HEK293 (cell line): Measurements from ENCODE around the gene MMP28.

ENCODE experiments used
- CTCF ChIA-PET: fragments of 350-600 bp; formaldehyde crosslinking; extraction: SDS; loops from one replicate; lab custom pipeline; 2021; ENCODE audit warnings: antibody characterized with exemption; lab: Yijun Ruan, JAX
- POLR2A ChIA-PET: fragments of 300-600 bp; formaldehyde crosslinking; extraction: SDS; loops from one replicate; lab custom pipeline; 2020; ENCODE audit warnings: antibody characterized with exemption, inconsistent platforms; lab: Yijun Ruan, JAX
- H3K27ac ChIP-seq: fragments of 200-500 bp; sonication (Bioruptor generic); 2 replicates; pipeline ENCODE4 v1.5.1; 2014; ENCODE audit warnings: low read depth, low read length, control low read depth, inconsistent platforms; ENCODE audit errors: extremely low read depth
- H3K36me3 ChIP-seq, 2 experiments: fragments of 200-500 bp in 1 of 2; sonication (Bioruptor generic) in 1 of 2; 1 replicate in 1 of 2; 2 replicates in 1 of 2; pipeline ENCODE4 v1.5.1; 2014 to 2017; ENCODE audit warnings: inconsistent platforms in 2 of 2, low read length in 2 of 2; ENCODE audit not compliant: control insufficient read depth in 2 of 2, insufficient read depth in 1 of 2
- H3K4me1 ChIP-seq: fragments of 200-500 bp; sonication (Bioruptor generic); 2 replicates; pipeline ENCODE4 v1.5.1; 2014; ENCODE audit warnings: mild to moderate bottlenecking, low read length, inconsistent platforms; ENCODE audit not compliant: control insufficient read depth, insufficient read depth
- H3K4me3 ChIP-seq: 2 replicates; pipeline ENCODE4 v1.5.1; 2011; ENCODE audit warnings: low read depth, mild to moderate bottlenecking, control low read depth, low read length, moderate library complexity
- H3K9me3 ChIP-seq: fragments of 200-500 bp; sonication (Bioruptor generic); 2 replicates; pipeline ENCODE4 v1.5.1; 2014; ENCODE audit warnings: low read depth, low read length, inconsistent platforms; ENCODE audit not compliant: control insufficient read depth, insufficient read depth
- FEZF1 ChIP-seq: fragments of 450-650 bp; formaldehyde crosslinking; IDR thresholded peaks from 2 replicates; pipeline ENCODE4 v1.5.1; 2016; ENCODE audit warnings: missing biosample characterization, missing genetic modification characterization
- GLIS2 ChIP-seq: fragments of 450-650 bp; formaldehyde crosslinking; IDR thresholded peaks from 2 replicates; pipeline ENCODE4 v1.5.1; 2016; ENCODE audit warnings: missing biosample characterization, missing genetic modification characterization
- KLF1 ChIP-seq: fragments of 450-650 bp; formaldehyde crosslinking; IDR thresholded peaks from 2 replicates; pipeline ENCODE4 v1.5.1; 2016; ENCODE audit warnings: missing biosample characterization, missing genetic modification characterization
- KLF8 ChIP-seq: fragments of 450-650 bp; formaldehyde crosslinking; IDR thresholded peaks from 2 replicates; pipeline ENCODE4 v1.5.1; 2016; ENCODE audit warnings: missing biosample characterization, missing genetic modification characterization
- OSR2 ChIP-seq: fragments of 450-650 bp; formaldehyde crosslinking; IDR thresholded peaks from 2 replicates; pipeline ENCODE4 v1.5.1; 2016; ENCODE audit warnings: missing biosample characterization, missing genetic modification characterization
- PATZ1 ChIP-seq: fragments of 450-650 bp; formaldehyde crosslinking; IDR thresholded peaks from 2 replicates; pipeline ENCODE4 v1.5.1; 2016; ENCODE audit warnings: missing biosample characterization, missing genetic modification characterization
- SP3 ChIP-seq: fragments of 450-650 bp; formaldehyde crosslinking; IDR thresholded peaks from 2 replicates; pipeline ENCODE4 v1.5.1; 2016; ENCODE audit warnings: missing biosample characterization, missing genetic modification characterization
- SP7 ChIP-seq: fragments of 450-650 bp; formaldehyde crosslinking; IDR thresholded peaks from 2 replicates; pipeline ENCODE4 v1.5.1; 2016; ENCODE audit warnings: missing biosample characterization, missing genetic modification characterization
- YY1 ChIP-seq: fragments of 450-650 bp; formaldehyde crosslinking; IDR thresholded peaks from 2 replicates; pipeline ENCODE4 v1.5.1; 2018; ENCODE audit warnings: missing biosample characterization, missing genetic modification characterization
- YY2 ChIP-seq: fragments of 450-650 bp; formaldehyde crosslinking; IDR thresholded peaks from 2 replicates; pipeline ENCODE4 v1.5.1; 2016; ENCODE audit warnings: missing biosample characterization, missing genetic modification characterization
- ZBTB17 ChIP-seq: fragments of 450-650 bp; formaldehyde crosslinking; IDR thresholded peaks from 2 replicates; pipeline ENCODE4 v1.5.1; 2016; ENCODE audit warnings: missing biosample characterization, missing genetic modification characterization
- ZFHX2 ChIP-seq: fragments of 450-650 bp; formaldehyde crosslinking; conservative IDR thresholded peaks from 2 replicates; pipeline ENCODE4 v1.5.1; 2016; ENCODE audit warnings: missing biosample characterization, missing genetic modification characterization
- ZNF140 ChIP-seq: fragments of 450-650 bp; formaldehyde crosslinking; IDR thresholded peaks from 2 replicates; pipeline ENCODE4 v1.5.1; 2016; ENCODE audit warnings: missing biosample characterization, missing genetic modification characterization
- ZNF19 ChIP-seq: fragments of 450-650 bp; formaldehyde crosslinking; IDR thresholded peaks from 2 replicates; pipeline ENCODE4; 2016; ENCODE audit warnings: missing biosample characterization, missing genetic modification characterization, low read depth
- ZNF211 ChIP-seq: fragments of 450-650 bp; formaldehyde crosslinking; IDR thresholded peaks from 2 replicates; pipeline ENCODE4 v1.5.1; 2016; ENCODE audit warnings: low read depth, missing biosample characterization, missing genetic modification characterization
- ZNF302 ChIP-seq: fragments of 450-650 bp; formaldehyde crosslinking; IDR thresholded peaks from 2 replicates; pipeline ENCODE4 v1.5.1; 2016; ENCODE audit warnings: missing biosample characterization, missing genetic modification characterization, low read depth
- ZNF426 ChIP-seq: fragments of 450-650 bp; formaldehyde crosslinking; IDR thresholded peaks from 2 replicates; pipeline ENCODE4 v1.5.1; 2017; ENCODE audit warnings: missing biosample characterization, missing genetic modification characterization, mild to moderate bottlenecking, inconsistent platforms, moderate library complexity
- ZNF501 ChIP-seq: fragments of 450-650 bp; formaldehyde crosslinking; IDR thresholded peaks from 2 replicates; pipeline ENCODE4 v1.5.1; 2016; ENCODE audit warnings: missing biosample characterization, missing genetic modification characterization
- ZNF585B ChIP-seq: fragments of 450-650 bp; formaldehyde crosslinking; IDR thresholded peaks from 2 replicates; pipeline ENCODE4 v1.5.1; 2016; ENCODE audit warnings: missing biosample characterization, missing genetic modification characterization
- ZNF600 ChIP-seq: fragments of 450-650 bp; formaldehyde crosslinking; IDR thresholded peaks from 2 replicates; pipeline ENCODE4 v1.5.1; 2016; ENCODE audit warnings: missing biosample characterization, missing genetic modification characterization
- ZNF623 ChIP-seq: fragments of 450-650 bp; formaldehyde crosslinking; IDR thresholded peaks from 2 replicates; pipeline ENCODE4 v1.5.1; 2016; ENCODE audit warnings: missing biosample characterization, missing genetic modification characterization
- ZNF629 ChIP-seq: fragments of 450-650 bp; formaldehyde crosslinking; IDR thresholded peaks from 2 replicates; pipeline ENCODE4 v1.5.1; 2017; ENCODE audit warnings: missing biosample characterization, missing genetic modification characterization
- ZNF658 ChIP-seq: fragments of 450-650 bp; formaldehyde crosslinking; IDR thresholded peaks from 2 replicates; pipeline ENCODE4; 2016; ENCODE audit warnings: missing biosample characterization, missing genetic modification characterization
- ZNF677 ChIP-seq: fragments of 450-650 bp; IDR thresholded peaks from 2 replicates; pipeline ENCODE4 v1.5.0; 2018; ENCODE audit warnings: missing biosample characterization, mild to moderate bottlenecking, missing genetic modification characterization, moderate library complexity
- ZNF76 ChIP-seq: fragments of 450-650 bp; formaldehyde crosslinking; IDR thresholded peaks from 2 replicates; pipeline ENCODE4; 2016; ENCODE audit warnings: low read depth, missing biosample characterization, missing genetic modification characterization, borderline replicate concordance
- ZNF768 ChIP-seq: fragments of 450-650 bp; formaldehyde crosslinking; IDR thresholded peaks from 2 replicates; pipeline ENCODE4 v1.5.1; 2018; ENCODE audit warnings: missing biosample characterization, mild to moderate bottlenecking, missing genetic modification characterization
- ZNF785 ChIP-seq: fragments of 450-650 bp; formaldehyde crosslinking; IDR thresholded peaks from 2 replicates; pipeline ENCODE4 v1.5.1; 2016; ENCODE audit warnings: missing biosample characterization, missing genetic modification characterization
- ZSCAN16 ChIP-seq: fragments of 450-650 bp; formaldehyde crosslinking; IDR thresholded peaks from 2 replicates; pipeline ENCODE4 v1.5.1; 2016; ENCODE audit warnings: missing biosample characterization, missing genetic modification characterization
- ZSCAN30 ChIP-seq: fragments of 450-650 bp; IDR thresholded peaks from 2 replicates; pipeline ENCODE4 v1.5.1; 2018; ENCODE audit warnings: missing biosample characterization, mild to moderate bottlenecking, missing genetic modification characterization, moderate library complexity
- TF ChIP-seq, protein P1 (sequence below): fragments of 450-650 bp; formaldehyde crosslinking; IDR thresholded peaks from 2 replicates; pipeline ENCODE4 v1.5.1; 2016; ENCODE audit warnings: missing biosample characterization, missing genetic modification characterization
- TF ChIP-seq, protein P2 (sequence below): fragments of 450-650 bp; formaldehyde crosslinking; IDR thresholded peaks from 2 replicates; pipeline ENCODE4 v1.5.1; 2016; ENCODE audit warnings: missing biosample characterization, missing genetic modification characterization

Gene MMP28

DNA sequence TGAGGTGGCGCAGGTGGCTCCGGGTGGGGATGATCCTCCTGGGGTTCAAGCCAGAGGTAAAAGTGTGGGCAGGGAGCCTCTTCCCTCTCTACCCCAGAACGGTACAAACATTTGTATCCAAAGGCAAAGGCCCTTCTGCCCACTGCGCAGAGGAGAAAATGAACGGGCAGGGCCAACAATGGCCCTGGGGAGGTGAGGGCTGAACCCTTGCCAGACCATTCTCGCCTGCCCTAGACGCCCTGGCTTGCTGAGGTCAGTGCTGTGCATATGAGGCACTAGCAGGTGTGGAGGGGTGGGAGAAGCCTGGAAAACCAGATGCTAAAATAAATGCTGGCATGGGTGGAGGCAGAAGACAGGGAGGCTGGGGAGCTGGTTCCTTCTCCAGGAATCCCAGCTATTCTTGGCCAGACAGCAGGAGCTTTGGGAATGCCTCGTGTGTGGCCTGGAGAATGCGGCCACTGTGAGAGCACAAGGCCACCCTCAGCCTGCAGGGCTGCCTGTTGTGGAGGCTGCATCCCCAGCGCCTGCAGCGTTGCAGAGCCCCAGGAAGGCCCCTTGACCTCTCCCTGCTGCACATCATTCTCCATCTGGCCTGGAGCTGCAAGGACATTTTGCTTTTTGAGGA lies 30.2 kb downstream of the MMP28 start (continued):
- TF ChIP-seq, protein P1, sequence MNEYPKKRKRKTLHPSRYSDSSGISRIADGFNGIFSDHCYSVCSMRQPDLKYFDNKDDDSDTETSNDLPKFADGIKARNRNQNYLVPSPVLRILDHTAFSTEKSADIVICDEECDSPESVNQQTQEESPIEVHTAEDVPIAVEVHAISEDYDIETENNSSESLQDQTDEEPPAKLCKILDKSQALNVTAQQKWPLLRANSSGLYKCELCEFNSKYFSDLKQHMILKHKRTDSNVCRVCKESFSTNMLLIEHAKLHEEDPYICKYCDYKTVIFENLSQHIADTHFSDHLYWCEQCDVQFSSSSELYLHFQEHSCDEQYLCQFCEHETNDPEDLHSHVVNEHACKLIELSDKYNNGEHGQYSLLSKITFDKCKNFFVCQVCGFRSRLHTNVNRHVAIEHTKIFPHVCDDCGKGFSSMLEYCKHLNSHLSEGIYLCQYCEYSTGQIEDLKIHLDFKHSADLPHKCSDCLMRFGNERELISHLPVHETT: no peak
- no peak for TF ChIP-seq ZNF426
- TF ChIP-seq, protein P2, sequence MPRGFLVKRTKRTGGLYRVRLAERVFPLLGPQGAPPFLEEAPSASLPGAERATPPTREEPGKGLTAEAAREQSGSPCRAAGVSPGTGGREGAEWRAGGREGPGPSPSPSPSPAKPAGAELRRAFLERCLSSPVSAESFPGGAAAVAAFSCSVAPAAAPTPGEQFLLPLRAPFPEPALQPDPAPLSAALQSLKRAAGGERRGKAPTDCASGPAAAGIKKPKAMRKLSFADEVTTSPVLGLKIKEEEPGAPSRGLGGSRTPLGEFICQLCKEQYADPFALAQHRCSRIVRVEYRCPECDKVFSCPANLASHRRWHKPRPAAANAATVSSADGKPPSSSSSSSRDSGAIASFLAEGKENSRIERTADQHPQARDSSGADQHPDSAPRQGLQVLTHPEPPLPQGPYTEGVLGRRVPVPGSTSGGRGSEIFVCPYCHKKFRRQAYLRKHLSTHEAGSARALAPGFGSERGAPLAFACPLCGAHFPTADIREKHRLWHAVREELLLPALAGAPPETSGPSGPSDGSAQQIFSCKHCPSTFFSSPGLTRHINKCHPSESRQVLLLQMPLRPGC: no peak
- no peak for TF ChIP-seq ZNF585B
- no peak for TF ChIP-seq ZNF140
- no peak for TF ChIP-seq FEZF1 (tag by site-specific recombination)
- no peak for TF ChIP-seq ZNF19 (tag by site-specific recombination)
- no peak for TF ChIP-seq ZNF211 (tag by site-specific recombination)
- TF ChIP-seq KLF8: no peak
- no peak for TF ChIP-seq ZFHX2 (tag by site-specific recombination)

DNA sequence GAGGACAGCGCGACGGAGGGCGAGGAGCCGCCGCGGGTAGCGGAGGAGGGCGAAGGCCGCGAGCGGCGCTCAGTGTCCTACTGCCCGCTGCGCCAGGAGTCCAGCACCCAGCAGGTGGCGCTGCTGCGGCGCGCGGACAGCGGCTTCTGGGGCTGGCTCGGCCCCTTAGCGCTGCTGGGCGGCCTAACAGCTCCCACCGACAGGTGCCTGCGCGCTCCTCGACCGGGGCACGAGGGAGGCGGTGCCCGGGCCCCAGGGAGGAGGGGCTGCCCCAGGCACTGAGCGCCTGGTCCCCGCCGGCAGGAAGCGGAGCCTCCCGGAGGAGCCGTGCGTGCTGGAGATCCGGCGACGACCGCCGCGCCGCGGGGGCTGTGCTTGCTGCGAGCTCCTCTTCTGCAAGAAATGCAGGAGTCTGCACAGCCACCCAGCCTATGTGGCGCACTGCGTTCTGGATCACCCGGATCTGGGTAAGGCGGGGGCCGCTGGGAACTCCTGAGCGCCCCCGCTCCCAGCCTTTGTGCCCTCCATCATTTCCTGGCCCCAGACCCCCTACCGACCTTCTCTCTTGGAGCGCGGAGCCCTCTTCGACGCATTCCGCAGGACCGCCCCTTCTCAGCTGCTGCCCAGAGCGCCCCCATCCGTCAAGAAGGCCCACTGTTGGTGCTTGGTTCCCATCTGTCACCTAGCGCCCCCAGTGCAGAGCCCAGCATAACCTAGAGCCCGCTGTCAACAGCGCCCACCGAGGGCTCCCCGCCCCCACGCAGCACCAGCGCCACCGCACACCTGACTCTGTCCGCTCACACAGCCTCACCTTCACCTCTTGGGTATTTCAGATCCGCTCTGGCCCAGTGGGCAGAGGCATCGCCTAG lies 31.1 kb downstream of the MMP28 start:
- POLR2A ChIA-PET: interaction anchor here (0.6 to 2.5 kb wide), 17 partner anchors 17 to 391 kb away, joined by 3 to 85 read pairs (median 4); partner anchors contain the start of genes MMP28, PEX12, RASL10B and RDM1
- peak; percentile 54 for TF ChIP-seq SP3 (tag by site-specific recombination)
- peak; percentile 10; the same call in 1 of the 2 replicates for TF ChIP-seq ZNF623 (tag by site-specific recombination)
- no peak for TF ChIP-seq ZSCAN16
- TF ChIP-seq ZNF629 (tag by site-specific recombination): peak; percentile 43; the same call in 1 of the 2 replicates
- peak; percentile 43; the same call in 1 of the 2 replicates for TF ChIP-seq YY1 (tag by site-specific recombination)
- peak; percentile 86 for TF ChIP-seq ZNF76 (tag by site-specific recombination)
- TF ChIP-seq ZNF658: no peak
- TF ChIP-seq ZNF677 (tag by site-specific recombination): no peak
- TF ChIP-seq ZBTB17 (tag by site-specific recombination): peak; percentile 77
- peak; percentile 91 for TF ChIP-seq PATZ1
- TF ChIP-seq ZNF785 (tag by site-specific recombination): peak; percentile 67; the same call in 1 of the 2 replicates
- peak; percentile 81 for TF ChIP-seq SP7 (tag by site-specific recombination)
- TF ChIP-seq ZNF501: peak; percentile 68
- peak; percentile 92 for TF ChIP-seq GLIS2 (tag by site-specific recombination)
- TF ChIP-seq ZNF600 (tag by site-specific recombination): peak; percentile 92
- 0 out of 2 replicates have a peak, but pooled peaks have one; percentile 22 for TF ChIP-seq YY2
- peak; percentile 94 for TF ChIP-seq ZSCAN30 (tag by site-specific recombination)
- TF ChIP-seq KLF1 (tag by site-specific recombination): peak; percentile 41; the same call in 1 of the 2 replicates
- no peak for TF ChIP-seq ZNF302 (tag by site-specific recombination)
- TF ChIP-seq OSR2 (tag by site-specific recombination): peak; percentile 52; the same call in 1 of the 2 replicates
- TF ChIP-seq ZNF768 (tag by site-specific recombination): no peak

More for the DNA sequence above, 31.1 kb downstream of the MMP28 start:
- Histone ChIP-seq H3K27ac (peak overlapping the region; percentile 60; the same call in 1 of the 2 replicates), H3K36me3 (no peaks in the 10 kb centered on the region), H3K4me1 (no peaks in the 10 kb centered on the region; the same call in 1 of the 2 replicates), H3K4me3 (peak overlapping the region; percentile 29), H3K9me3 (no peaks in the 10 kb centered on the region)
- CTCF ChIA-PET: interaction anchor here (0.5 to 6.2 kb wide), 72 partner anchors 8 to 1880 kb away, joined by 3 to 118 read pairs (median 5); partner anchors contain the start of genes AP2B1, GAS2L2, LIG3 and MMP28
